ENCODE data around the gene TPSB2.

Gene TPSB2

GRCh38 chr16:1277151-1277598 lies 47.2 kb upstream of the TPSB2 start:
- Histone ChIP-seq H3K18ac (ENCODE audit: low read depth in 1 of 2, low read length in 2 of 2) (no peak overlapping the region), H3K27ac (ENCODE audit: low read length, poor library complexity, severe bottlenecking) (no peak overlapping the region), H2BK5ac (ENCODE audit: low read depth, low read length, poor library complexity, severe bottlenecking) (no peak overlapping the region), H3K4me1 (ENCODE audit: control insufficient read depth, insufficient read depth, low read depth, low read length) (peaks cover 17% of the 10 kb centered on the region), H3K36me3 (ENCODE audit: control insufficient read depth in 1 of 2, insufficient read depth in 2 of 2, low read depth in 1 of 2, low read length in 2 of 2) (no peaks in the 10 kb centered on the region), H3K4ac (ENCODE audit: low read depth in 1 of 2, low read length in 2 of 2) (no peak overlapping the region), H2BK15ac (ENCODE audit: low read depth, poor library complexity, severe bottlenecking) (peak overlapping the region; percentile 52), H4K91ac (ENCODE audit: low read length) (no peak overlapping the region), H4K8ac (ENCODE audit: low read length) (no peak overlapping the region), H3K9ac (ENCODE audit: low read length) (no peak overlapping the region), H3K4me2 (ENCODE audit: low read length, poor library complexity, severe bottlenecking) (no peak overlapping the region), H3K23ac (ENCODE audit: low read length in 2 of 2) (no peak overlapping the region), H2AK5ac (ENCODE audit: low read length, severe bottlenecking) (no peak overlapping the region), H3K27me3 (ENCODE audit: control insufficient read depth in 1 of 2, insufficient read depth in 1 of 2, low read length in 2 of 2) (peaks cover 28 to 77% of the 10 kb centered on the region in 2 experiments), H3K4me3 (ENCODE audit: insufficient read depth in 1 of 2, low read depth in 1 of 2, low read length in 2 of 2) (no peak overlapping the region), H3K14ac (ENCODE audit: low read length in 2 of 2) (no peak overlapping the region), H2BK12ac (ENCODE audit: low read length in 2 of 2) (no peak overlapping the region), H2AFZ (ENCODE audit: low read depth, low read length) (no peak overlapping the region), H2BK120ac (ENCODE audit: low read depth, low read length) (no peak overlapping the region), H3K79me1 (replicated peaks; ENCODE audit: low read length, poor library complexity, severe bottlenecking) (no peaks in the 10 kb centered on the region), H3K9me3 (ENCODE audit: control insufficient read depth, low read length) (no peaks in the 10 kb centered on the region)
- no peak for DNase-seq
- 87% methylated on average over 18 of the region's 19 CpGs for WGBS

- no peak overlapping the region for H3K4me3 ChIP-seq (ENCODE audit: insufficient read depth in 1 of 2, low read depth in 1 of 2, low read length in 2 of 2)
- H3K4ac ChIP-seq (ENCODE audit: low read depth in 1 of 2, low read length in 2 of 2): no peak overlapping the region
- H2AFZ ChIP-seq (ENCODE audit: low read depth, low read length): no peak overlapping the region
- no peak overlapping the region for H3K14ac ChIP-seq (ENCODE audit: low read length in 2 of 2)
- no peak overlapping the region for H3K27ac ChIP-seq (ENCODE audit: low read length, poor library complexity, severe bottlenecking)
- no peak overlapping the region for H4K8ac ChIP-seq (ENCODE audit: low read length)
- no peak overlapping the region for H3K4me2 ChIP-seq (ENCODE audit: low read length, poor library complexity, severe bottlenecking)
- no peak overlapping the region for H2BK120ac ChIP-seq (ENCODE audit: low read depth, low read length)
- H3K79me1 ChIP-seq (replicated peaks; ENCODE audit: low read length, poor library complexity, severe bottlenecking): no peaks in the 10 kb centered on the region
- H3K18ac ChIP-seq (ENCODE audit: low read depth in 1 of 2, low read length in 2 of 2): no peak overlapping the region
- H3K9ac ChIP-seq (ENCODE audit: low read length): no peak overlapping the region
- no peaks in the 10 kb centered on the region for H3K36me3 ChIP-seq (ENCODE audit: control insufficient read depth in 1 of 2, insufficient read depth in 2 of 2, low read depth in 1 of 2, low read length in 2 of 2)
- WGBS: 90% methylated on average over 11 of the region's 14 CpGs
- H3K4me1 ChIP-seq (ENCODE audit: control insufficient read depth, insufficient read depth, low read depth, low read length): peaks cover 22% of the 10 kb centered on the region
- no peak for DNase-seq
- H3K23ac ChIP-seq (ENCODE audit: low read length in 2 of 2): no peak overlapping the region
- peaks cover 28 to 74% of the 10 kb centered on the region in 2 experiments for H3K27me3 ChIP-seq (ENCODE audit: control insufficient read depth in 1 of 2, insufficient read depth in 1 of 2, low read length in 2 of 2)
- no peak overlapping the region for H2BK15ac ChIP-seq (ENCODE audit: low read depth, poor library complexity, severe bottlenecking)
- H2BK5ac ChIP-seq (ENCODE audit: low read depth, low read length, poor library complexity, severe bottlenecking): no peak overlapping the region
- H2AK5ac ChIP-seq (ENCODE audit: low read length, severe bottlenecking): no peak overlapping the region
- H3K9me3 ChIP-seq (ENCODE audit: control insufficient read depth, low read length): no peaks in the 10 kb centered on the region
- H4K91ac ChIP-seq (ENCODE audit: low read length): no peak overlapping the region
- no peak overlapping the region for H2BK12ac ChIP-seq (ENCODE audit: low read length in 2 of 2)
Observed at GRCh38 chr16:1276580-1276878, 46.5 kb upstream of the TPSB2 start.

GRCh38 chr16:1275791-1276579 lies 46.0 kb upstream of the TPSB2 start:
- WGBS: 84% methylated on average over 30 of the region's 30 CpGs

GRCh38 chr16:1274767-1275166 lies 44.8 kb upstream of the TPSB2 start:
- DNase-seq: no peak
- H2BK12ac ChIP-seq (ENCODE audit: low read length in 2 of 2): no peak overlapping the region
- no peak overlapping the region for H4K91ac ChIP-seq (ENCODE audit: low read length)
- H2AK5ac ChIP-seq (ENCODE audit: low read length, severe bottlenecking): no peak overlapping the region
- H3K4me1 ChIP-seq (ENCODE audit: control insufficient read depth, insufficient read depth, low read depth, low read length): peaks cover 26% of the 10 kb centered on the region
- no peak overlapping the region for H2BK120ac ChIP-seq (ENCODE audit: low read depth, low read length)
- H2AFZ ChIP-seq (ENCODE audit: low read depth, low read length): no peak overlapping the region
- H4K8ac ChIP-seq (ENCODE audit: low read length): no peak overlapping the region
- H3K9me3 ChIP-seq (ENCODE audit: control insufficient read depth, low read length): no peaks in the 10 kb centered on the region
- no peaks in the 10 kb centered on the region for H3K36me3 ChIP-seq (ENCODE audit: control insufficient read depth in 1 of 2, insufficient read depth in 2 of 2, low read depth in 1 of 2, low read length in 2 of 2)
- no peak overlapping the region for H3K4ac ChIP-seq (ENCODE audit: low read depth in 1 of 2, low read length in 2 of 2)
- no peak overlapping the region for H3K14ac ChIP-seq (ENCODE audit: low read length in 2 of 2)
- no peak overlapping the region for H3K4me2 ChIP-seq (ENCODE audit: low read length, poor library complexity, severe bottlenecking)
- H2BK5ac ChIP-seq (ENCODE audit: low read depth, low read length, poor library complexity, severe bottlenecking): no peak overlapping the region
- peaks cover 22 to 64% of the 10 kb centered on the region in 2 experiments for H3K27me3 ChIP-seq (ENCODE audit: control insufficient read depth in 1 of 2, insufficient read depth in 1 of 2, low read length in 2 of 2)
- no peak overlapping the region for H3K23ac ChIP-seq (ENCODE audit: low read length in 2 of 2)
- no peak overlapping the region for H3K9ac ChIP-seq (ENCODE audit: low read length)
- 87% methylated on average over 5 of the region's 7 CpGs for WGBS
- no peak overlapping the region for H3K27ac ChIP-seq (ENCODE audit: low read length, poor library complexity, severe bottlenecking)
- no peaks in the 10 kb centered on the region for H3K79me1 ChIP-seq (replicated peaks; ENCODE audit: low read length, poor library complexity, severe bottlenecking)
- H2BK15ac ChIP-seq (ENCODE audit: low read depth, poor library complexity, severe bottlenecking): no peak overlapping the region
- H3K4me3 ChIP-seq (ENCODE audit: insufficient read depth in 1 of 2, low read depth in 1 of 2, low read length in 2 of 2): no peak overlapping the region
- H3K18ac ChIP-seq (ENCODE audit: low read depth in 1 of 2, low read length in 2 of 2): no peak overlapping the region

More at GRCh38 chr16:1275791-1276579, 46.0 kb upstream of the TPSB2 start:
- Histone ChIP-seq H3K14ac (ENCODE audit: low read length in 2 of 2) (no peak overlapping the region), H4K91ac (ENCODE audit: low read length) (no peak overlapping the region), H3K4me1 (ENCODE audit: control insufficient read depth, insufficient read depth, low read depth, low read length) (peaks cover 26% of the 10 kb centered on the region), H3K4me2 (ENCODE audit: low read length, poor library complexity, severe bottlenecking) (no peak overlapping the region), H2BK15ac (ENCODE audit: low read depth, poor library complexity, severe bottlenecking) (no peak overlapping the region), H4K8ac (ENCODE audit: low read length) (no peak overlapping the region), H2BK12ac (ENCODE audit: low read length in 2 of 2) (no peak overlapping the region), H3K18ac (ENCODE audit: low read depth in 1 of 2, low read length in 2 of 2) (no peak overlapping the region), H3K23ac (ENCODE audit: low read length in 2 of 2) (no peak overlapping the region), H3K4ac (ENCODE audit: low read depth in 1 of 2, low read length in 2 of 2) (no peak overlapping the region), H3K27me3 (ENCODE audit: control insufficient read depth in 1 of 2, insufficient read depth in 1 of 2, low read length in 2 of 2) (peaks cover 28 to 71% of the 10 kb centered on the region in 2 experiments), H2BK5ac (ENCODE audit: low read depth, low read length, poor library complexity, severe bottlenecking) (no peak overlapping the region), H3K79me1 (replicated peaks; ENCODE audit: low read length, poor library complexity, severe bottlenecking) (no peaks in the 10 kb centered on the region), H2AFZ (ENCODE audit: low read depth, low read length) (no peak overlapping the region), H3K9ac (ENCODE audit: low read length) (no peak overlapping the region), H3K9me3 (ENCODE audit: control insufficient read depth, low read length) (no peaks in the 10 kb centered on the region), H3K36me3 (ENCODE audit: control insufficient read depth in 1 of 2, insufficient read depth in 2 of 2, low read depth in 1 of 2, low read length in 2 of 2) (no peaks in the 10 kb centered on the region), H3K27ac (ENCODE audit: low read length, poor library complexity, severe bottlenecking) (no peak overlapping the region), H2AK5ac (ENCODE audit: low read length, severe bottlenecking) (no peak overlapping the region), H2BK120ac (ENCODE audit: low read depth, low read length) (no peak overlapping the region), H3K4me3 (ENCODE audit: insufficient read depth in 1 of 2, low read depth in 1 of 2, low read length in 2 of 2) (no peak overlapping the region)
- no peak for DNase-seq

Measured in mesenchymal stem cell (in vitro differentiated cells and primary cell).